Measurements from ENCODE around the gene RNF8. TPM values are rescaled to one million over a fixed set of nuclear protein-coding genes. Genes with fewer than 3 reads are reported as not detected.

RNF8 gene
- total RNA-seq, 1 donor from 2014 or later: 34.2 TPM

DNA sequence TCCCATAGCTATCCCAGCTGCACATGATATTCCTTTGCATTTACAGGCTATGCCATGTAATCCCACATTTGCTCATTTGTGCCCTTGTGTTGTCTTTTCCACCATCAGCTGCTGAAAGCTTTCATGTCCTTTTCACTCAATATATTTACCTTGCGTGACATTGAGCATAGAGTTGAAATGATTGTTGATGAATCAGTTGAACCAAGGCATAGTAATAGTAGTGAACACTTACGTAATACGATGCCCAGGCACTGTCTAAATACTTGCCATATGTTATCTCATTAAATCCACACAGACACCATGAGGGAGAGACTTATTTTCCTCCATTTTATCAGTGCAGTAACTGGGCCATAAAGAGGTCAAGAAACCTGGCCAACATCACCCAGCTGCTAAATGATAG, 13.1 kb downstream of the RNF8 start:
- Mint-ChIP-seq H3K36me3 (ENCODE audit: insufficient read depth) (peaks cover 12% of the 10 kb centered on the region), H3K27ac (peak overlapping the region; percentile 37), H3K9me3 (ENCODE audit: low read depth) (no peaks in the 10 kb centered on the region), H3K4me1 (ENCODE audit: low read depth) (peaks cover 18% of the 10 kb centered on the region), H3K4me3 (ENCODE audit: low read depth) (no peak overlapping the region), H3K27me3 (no peaks in the 10 kb centered on the region)
- no peak for DNase-seq (ENCODE audit: low spot score, unreplicated experiment)
- TF ChIP-seq, protein P1, sequence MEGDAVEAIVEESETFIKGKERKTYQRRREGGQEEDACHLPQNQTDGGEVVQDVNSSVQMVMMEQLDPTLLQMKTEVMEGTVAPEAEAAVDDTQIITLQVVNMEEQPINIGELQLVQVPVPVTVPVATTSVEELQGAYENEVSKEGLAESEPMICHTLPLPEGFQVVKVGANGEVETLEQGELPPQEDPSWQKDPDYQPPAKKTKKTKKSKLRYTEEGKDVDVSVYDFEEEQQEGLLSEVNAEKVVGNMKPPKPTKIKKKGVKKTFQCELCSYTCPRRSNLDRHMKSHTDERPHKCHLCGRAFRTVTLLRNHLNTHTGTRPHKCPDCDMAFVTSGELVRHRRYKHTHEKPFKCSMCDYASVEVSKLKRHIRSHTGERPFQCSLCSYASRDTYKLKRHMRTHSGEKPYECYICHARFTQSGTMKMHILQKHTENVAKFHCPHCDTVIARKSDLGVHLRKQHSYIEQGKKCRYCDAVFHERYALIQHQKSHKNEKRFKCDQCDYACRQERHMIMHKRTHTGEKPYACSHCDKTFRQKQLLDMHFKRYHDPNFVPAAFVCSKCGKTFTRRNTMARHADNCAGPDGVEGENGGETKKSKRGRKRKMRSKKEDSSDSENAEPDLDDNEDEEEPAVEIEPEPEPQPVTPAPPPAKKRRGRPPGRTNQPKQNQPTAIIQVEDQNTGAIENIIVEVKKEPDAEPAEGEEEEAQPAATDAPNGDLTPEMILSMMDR (IDR thresholded peaks at IDR 0.05; ENCODE audit: unreplicated experiment): no peak

DNA sequence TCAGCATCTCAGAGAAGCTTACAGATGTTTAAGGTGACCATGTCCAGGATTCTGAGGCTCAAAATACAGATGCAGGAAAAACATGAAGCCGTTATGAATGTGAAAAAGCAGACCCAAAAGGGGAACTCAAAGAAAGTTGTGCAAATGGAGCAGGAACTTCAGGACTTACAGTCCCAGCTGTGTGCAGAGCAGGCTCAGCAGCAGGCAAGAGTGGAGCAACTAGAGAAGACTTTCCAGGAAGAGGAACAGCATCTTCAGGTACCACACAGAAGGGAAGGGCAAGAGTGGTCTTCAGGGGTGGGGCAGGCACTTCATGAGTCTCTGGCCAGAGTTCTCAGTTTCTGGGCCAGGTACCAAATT, 15.2 kb downstream of the RNF8 start:
- no peak overlapping the region for H3K4me3 Mint-ChIP-seq (ENCODE audit: low read depth)
- H3K4me1 Mint-ChIP-seq (ENCODE audit: low read depth): peaks cover 18% of the 10 kb centered on the region
- no peaks in the 10 kb centered on the region for H3K9me3 Mint-ChIP-seq (ENCODE audit: low read depth)
- H3K27me3 Mint-ChIP-seq: no peaks in the 10 kb centered on the region
- H3K36me3 Mint-ChIP-seq (ENCODE audit: insufficient read depth): peaks cover 12% of the 10 kb centered on the region
- TF ChIP-seq, protein P1 (IDR thresholded peaks at IDR 0.05; ENCODE audit: unreplicated experiment): no peak
- DNase-seq (ENCODE audit: low spot score, unreplicated experiment): no peak
- no peak overlapping the region for H3K27ac Mint-ChIP-seq

DNA sequence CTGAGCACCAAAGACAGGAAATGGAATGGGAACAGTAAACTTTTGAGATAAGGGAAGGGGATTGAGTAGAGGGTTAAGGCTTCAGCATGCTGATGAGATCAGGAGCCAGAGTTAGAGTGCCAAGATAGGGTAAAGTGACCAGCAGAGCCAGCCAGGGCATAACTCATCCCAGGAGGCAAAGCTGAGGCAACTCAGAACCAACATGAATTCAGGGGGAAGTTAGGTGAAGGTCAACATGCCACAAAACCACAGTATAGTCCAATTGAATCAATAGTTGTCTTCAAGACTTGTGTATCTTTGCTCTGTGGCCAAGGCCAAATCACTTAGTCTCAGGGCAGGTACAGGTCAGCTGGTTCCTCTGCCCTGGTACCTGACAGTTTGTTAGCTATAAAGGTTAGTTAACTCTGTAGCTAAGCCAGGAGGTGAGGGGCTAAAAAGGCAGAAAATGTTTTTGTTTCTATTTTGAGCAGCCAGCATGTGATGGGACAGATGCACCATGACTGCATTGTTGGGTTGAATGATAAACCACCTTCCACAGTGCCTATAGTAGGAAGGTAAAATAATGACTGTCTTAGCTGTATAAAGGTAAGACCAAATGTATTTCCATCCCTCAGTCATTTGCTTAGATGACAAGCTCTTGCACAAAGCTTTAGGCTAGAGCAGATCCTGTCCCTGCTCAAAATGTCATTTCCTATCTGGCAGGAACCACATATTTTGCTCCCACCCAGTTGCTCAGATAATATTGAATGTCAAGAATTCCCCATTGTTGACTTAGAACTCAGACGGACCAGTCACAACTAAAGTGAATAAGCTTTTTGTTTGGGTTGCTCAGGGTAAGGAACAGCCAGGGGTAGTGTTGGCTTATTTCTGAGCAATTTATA, 15.8 kb downstream of the RNF8 start:
- H3K4me3 Mint-ChIP-seq (ENCODE audit: low read depth): no peak overlapping the region
- no peaks in the 10 kb centered on the region for H3K27me3 Mint-ChIP-seq
- H3K9me3 Mint-ChIP-seq (ENCODE audit: low read depth): no peaks in the 10 kb centered on the region
- TF ChIP-seq, protein P1 (IDR thresholded peaks at IDR 0.05; ENCODE audit: unreplicated experiment): no peak
- H3K36me3 Mint-ChIP-seq (ENCODE audit: insufficient read depth): peaks cover 11% of the 10 kb centered on the region
- peaks cover 18% of the 10 kb centered on the region for H3K4me1 Mint-ChIP-seq (ENCODE audit: low read depth)
- no peak for DNase-seq (ENCODE audit: low spot score, unreplicated experiment)
- no peak overlapping the region for H3K27ac Mint-ChIP-seq

DNA sequence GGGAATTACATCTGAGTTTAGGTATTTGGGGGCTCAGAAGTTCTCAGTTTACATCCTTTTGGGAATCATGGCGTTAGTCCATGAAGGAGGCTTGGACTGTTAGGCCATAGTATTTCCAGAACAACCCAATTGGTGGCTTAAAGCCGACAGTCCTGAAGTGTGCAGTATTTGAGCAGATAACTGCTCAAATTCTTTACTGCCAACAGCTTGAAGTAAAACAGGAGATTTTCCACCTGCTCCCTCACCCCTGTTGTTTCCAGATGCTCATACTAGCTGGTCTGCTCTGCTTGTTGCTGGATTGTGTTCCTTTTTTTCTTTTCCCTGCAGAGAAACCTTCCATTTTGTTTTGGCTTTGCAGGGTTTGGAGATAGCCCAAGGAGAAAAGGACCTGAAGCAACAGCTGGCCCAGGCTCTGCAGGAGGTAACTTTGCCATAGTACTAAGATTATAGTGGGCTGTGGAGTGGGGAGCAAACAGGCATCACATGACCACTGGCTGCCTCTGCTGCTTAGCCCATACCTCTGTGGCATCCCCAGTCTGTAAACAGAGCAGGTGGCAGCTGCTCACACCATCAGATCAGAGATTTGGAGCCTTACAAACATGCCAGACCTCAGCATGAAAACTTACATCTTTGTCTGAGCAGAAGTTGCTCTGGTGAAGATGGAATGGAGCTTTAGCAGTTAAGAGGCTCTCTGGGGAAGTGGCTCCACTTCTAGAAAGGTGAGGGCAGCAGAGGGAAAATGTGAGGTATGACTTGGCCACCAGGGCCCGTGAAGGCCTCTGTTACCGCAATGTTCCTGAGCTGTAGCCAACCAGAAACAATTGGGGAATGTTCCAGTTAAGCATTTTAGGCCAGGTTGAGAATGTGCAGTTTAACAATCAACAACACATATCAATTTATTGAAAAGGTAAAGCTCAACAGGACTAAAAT, 17.6 kb downstream of the RNF8 start:
- peaks cover 12% of the 10 kb centered on the region for H3K36me3 Mint-ChIP-seq (ENCODE audit: insufficient read depth)

DNA sequence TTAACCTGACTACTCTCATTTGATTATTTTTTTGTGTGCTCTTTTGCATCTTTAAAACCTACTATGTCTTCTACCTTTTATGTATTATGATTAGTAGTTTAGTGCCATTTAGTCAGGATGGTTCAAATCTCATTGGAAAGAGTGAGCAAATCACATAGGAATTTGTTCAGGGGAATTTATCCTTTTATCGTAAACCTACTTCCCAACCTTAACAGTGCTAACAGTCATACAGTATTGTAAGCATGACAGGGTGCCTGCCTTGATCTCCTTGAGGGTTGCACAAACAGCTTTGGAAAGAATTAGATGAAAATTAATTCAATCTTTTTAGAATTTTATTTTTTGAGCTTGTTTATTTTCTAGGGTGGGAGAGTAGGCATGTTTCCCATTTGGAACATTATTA, 18.3 kb downstream of the RNF8 start:
- no peak overlapping the region for H3K27ac Mint-ChIP-seq
- no peaks in the 10 kb centered on the region for H3K9me3 Mint-ChIP-seq (ENCODE audit: low read depth)
- H3K4me1 Mint-ChIP-seq (ENCODE audit: low read depth): peaks cover 11% of the 10 kb centered on the region
- DNase-seq (ENCODE audit: low spot score, unreplicated experiment): no peak
- peaks cover 12% of the 10 kb centered on the region for H3K36me3 Mint-ChIP-seq (ENCODE audit: insufficient read depth)
- TF ChIP-seq, protein P1 (IDR thresholded peaks at IDR 0.05; ENCODE audit: unreplicated experiment): no peak
- H3K27me3 Mint-ChIP-seq: no peaks in the 10 kb centered on the region
- H3K4me3 Mint-ChIP-seq (ENCODE audit: low read depth): no peak overlapping the region

More for the DNA sequence above, 17.6 kb downstream of the RNF8 start:
- no peak overlapping the region for H3K27ac Mint-ChIP-seq
- no peak overlapping the region for H3K4me3 Mint-ChIP-seq (ENCODE audit: low read depth)
- H3K4me1 Mint-ChIP-seq (ENCODE audit: low read depth): peaks cover 15% of the 10 kb centered on the region
- DNase-seq (ENCODE audit: low spot score, unreplicated experiment): no peak
- H3K27me3 Mint-ChIP-seq: no peaks in the 10 kb centered on the region
- TF ChIP-seq, protein P1 (IDR thresholded peaks at IDR 0.05; ENCODE audit: unreplicated experiment): no peak
- H3K9me3 Mint-ChIP-seq (ENCODE audit: low read depth): no peaks in the 10 kb centered on the region
